GM19023 (cell line): ENCODE data around the gene NUPR1.
"Not testable (repeated sequence)": the region's sequence is repeated elsewhere in the genome, so short reads cannot be mapped to it uniquely, and the experiment has no call there.

ENCODE experiments used
- ATAC-seq: cut with Tn5 transposase; IDR thresholded peaks from one replicate; pipeline ENCODE4 v1.9.1; 2021; ENCODE audit warnings: mild to moderate bottlenecking, moderate library complexity; ENCODE audit not compliant: unreplicated experiment

Gene NUPR1, protein sequence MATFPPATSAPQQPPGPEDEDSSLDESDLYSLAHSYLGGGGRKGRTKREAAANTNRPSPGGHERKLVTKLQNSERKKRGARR

DNA sequence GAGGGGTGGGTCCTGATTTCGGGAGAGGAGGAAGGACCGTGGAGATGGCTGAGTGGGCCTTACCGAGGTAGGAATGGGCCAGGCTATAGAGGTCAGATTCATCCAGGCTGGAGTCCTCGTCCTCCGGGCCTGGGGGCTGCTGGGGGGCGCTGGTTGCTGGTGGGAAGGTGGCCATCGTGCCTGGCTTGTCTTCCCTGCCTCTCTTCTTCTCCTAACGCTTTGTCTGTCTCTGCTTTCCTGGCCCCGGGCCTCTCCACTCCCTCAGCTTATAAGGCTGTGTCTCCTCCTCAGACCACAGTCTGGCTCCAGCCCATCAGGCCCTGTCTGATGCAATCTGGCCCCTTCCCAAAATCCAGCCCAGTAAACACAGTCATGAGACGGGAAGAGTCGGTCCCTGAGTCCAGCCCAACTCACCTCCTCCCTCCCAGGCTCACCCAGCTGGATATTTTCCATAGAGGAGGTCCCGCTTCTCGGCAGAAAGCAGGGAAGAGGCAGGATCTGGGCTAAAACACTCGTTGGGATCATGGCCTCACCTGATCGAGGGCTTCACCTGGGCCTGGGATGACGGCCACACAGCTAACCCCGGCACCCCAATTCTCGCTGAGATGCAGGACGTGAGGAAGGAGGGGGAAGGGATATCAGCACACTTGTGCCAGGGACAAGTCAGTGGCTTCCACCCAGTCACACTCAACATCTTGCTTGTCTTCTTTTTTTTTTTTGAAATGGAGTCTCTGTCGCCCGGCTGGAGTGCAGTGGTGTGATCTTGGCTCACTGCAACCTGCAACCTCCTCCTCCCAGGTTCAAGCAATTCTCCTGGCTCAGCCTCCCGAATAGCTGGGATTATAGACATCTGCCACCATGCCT is at the start of gene NUPR1:
TSS of gene NUPR1 (minus strand) at position 242 of the 864 bp plus-strand sequence. CDS start at position 175, 67 bp downstream.
- ATAC-seq = no peak

DNA sequence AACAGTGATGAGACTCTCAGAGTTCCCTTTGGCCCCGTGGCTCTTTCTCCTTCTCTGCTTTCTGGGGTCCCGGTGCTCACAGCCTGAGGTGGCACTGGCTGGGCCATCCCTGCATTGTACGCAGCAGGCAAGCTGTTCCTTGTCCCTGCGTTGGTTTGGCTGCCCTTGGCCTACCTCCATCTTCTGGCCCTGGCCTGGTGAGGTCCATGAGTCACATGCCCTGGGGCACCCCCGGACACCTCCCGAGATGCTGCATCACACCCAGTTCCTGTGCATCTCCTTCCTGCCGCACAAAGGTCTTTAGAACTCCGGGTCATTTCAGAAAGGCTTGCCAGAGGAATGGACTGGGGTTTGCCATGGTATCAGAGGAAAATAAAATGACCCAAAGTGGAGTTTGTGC is 48.6 kb upstream of the NUPR1 start:
- ATAC-seq = no peak

DNA sequence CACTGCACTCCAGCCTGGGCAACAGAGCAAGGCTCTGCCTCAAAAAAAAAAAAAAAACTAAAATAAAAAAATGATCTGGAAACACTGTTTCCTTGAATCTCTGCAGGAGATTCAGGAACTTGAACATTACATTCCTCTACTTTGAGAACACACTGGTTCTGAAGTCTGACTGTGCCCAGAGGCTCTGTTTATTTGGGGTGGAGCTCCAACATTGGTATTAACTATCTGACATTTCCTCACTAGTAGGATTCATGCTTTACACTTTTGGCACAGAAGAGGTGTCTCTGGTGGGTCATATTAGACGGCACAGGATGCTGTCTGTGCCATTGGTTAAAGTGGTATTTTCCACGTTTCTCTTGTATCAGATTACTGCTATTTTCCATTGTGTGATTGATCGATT is 47.7 kb upstream of the NUPR1 start:
- no peak for ATAC-seq

DNA sequence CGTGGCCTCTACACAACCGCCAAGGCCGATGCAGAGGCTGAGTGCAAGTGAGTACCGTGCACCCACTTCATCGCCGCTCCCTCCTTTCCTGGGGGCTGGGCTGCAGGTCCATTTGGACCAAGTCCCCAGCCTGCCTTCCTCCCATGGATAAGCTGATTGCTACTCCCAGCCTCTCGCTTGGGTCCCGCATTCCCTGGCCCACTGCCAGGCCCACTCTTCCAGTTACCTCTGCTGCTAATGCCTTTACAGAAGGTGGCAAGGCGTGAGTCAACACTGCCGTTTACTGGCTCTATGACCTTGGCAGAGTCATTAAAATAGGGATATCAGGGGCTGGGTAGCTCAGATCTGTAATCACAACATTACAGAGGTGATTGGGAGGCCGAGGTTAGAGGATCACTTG is 46.9 kb upstream of the NUPR1 start:
- ATAC-seq = no peak

DNA sequence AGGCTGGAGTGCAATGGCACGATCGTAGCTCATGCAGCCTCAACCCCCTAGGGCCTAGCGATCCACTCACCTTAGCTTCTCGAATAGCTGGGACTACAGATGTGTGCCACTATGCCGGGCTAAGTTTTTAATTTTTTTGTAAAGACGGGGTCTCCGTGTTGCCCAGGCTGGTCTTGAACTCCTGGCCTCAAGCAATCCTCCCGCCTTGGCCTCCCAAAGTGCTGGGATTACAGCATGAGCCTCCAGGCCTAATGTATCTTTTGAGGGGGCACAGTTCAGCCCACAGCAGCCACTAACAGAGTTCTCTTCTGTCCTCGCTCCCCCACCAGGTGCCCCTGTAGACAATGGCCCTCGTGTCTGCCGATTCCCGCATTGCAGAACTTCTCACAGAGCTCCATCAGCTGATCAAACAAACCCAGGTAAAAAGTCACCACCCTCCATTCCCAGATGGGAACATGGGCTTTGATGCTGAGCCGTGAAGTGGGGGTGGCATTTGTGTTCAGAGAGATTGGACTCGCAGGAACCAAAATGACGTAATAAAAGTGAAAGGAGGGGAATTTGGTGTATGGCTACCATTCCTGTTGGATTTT is 42.0 kb upstream of the NUPR1 start:
- ATAC-seq = no peak

DNA sequence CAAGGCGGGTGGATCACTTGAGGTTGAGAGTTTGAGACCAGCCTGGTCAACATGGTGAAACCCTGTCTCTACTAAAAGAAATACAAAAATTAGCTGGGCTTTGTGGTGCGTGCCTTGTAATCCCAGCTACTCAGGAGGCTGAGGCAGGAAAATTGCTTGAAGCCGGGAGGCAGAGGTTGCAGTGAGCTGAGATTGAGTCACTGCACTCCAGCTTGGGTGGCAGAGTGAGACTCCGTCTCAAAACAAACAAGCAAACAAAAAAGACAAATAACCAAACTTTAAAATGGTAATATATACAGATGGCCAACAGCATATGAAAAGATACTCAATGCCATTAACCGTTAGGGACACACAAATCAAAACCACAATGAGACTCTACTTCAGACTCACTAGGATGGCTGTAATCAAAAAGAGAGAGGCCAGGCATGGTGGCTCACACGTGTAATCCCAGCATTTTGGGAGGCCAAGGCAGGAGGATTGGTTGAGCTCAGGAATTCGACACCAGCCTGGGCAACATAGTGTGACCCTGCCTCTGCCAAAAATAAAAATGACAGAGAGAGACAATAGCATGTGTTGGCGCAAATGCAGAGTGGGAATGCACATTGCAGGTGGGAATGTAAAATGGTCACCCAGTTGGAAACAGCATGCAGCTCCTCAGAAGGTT is 36.8 kb upstream of the NUPR1 start:
- ATAC-seq = no peak

DNA sequence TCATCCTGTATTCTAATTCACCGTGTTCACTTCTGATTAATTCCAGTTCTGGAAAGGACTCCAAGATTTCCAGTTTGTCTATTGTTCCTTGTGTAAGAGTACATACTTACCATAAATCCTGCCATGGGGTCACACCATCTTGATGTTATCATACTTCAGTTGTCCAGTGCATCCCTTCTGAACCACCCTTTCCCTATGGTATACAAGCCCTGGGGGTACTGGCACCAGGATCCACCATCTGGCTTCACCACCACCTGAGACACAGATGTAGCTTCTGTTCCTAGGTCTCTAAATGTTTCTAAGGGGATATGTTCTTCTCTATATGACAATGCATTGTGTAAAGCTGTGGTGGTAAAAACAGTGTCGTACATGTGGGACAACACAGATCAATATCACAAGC is 36.2 kb upstream of the NUPR1 start:
- no peak for ATAC-seq

DNA sequence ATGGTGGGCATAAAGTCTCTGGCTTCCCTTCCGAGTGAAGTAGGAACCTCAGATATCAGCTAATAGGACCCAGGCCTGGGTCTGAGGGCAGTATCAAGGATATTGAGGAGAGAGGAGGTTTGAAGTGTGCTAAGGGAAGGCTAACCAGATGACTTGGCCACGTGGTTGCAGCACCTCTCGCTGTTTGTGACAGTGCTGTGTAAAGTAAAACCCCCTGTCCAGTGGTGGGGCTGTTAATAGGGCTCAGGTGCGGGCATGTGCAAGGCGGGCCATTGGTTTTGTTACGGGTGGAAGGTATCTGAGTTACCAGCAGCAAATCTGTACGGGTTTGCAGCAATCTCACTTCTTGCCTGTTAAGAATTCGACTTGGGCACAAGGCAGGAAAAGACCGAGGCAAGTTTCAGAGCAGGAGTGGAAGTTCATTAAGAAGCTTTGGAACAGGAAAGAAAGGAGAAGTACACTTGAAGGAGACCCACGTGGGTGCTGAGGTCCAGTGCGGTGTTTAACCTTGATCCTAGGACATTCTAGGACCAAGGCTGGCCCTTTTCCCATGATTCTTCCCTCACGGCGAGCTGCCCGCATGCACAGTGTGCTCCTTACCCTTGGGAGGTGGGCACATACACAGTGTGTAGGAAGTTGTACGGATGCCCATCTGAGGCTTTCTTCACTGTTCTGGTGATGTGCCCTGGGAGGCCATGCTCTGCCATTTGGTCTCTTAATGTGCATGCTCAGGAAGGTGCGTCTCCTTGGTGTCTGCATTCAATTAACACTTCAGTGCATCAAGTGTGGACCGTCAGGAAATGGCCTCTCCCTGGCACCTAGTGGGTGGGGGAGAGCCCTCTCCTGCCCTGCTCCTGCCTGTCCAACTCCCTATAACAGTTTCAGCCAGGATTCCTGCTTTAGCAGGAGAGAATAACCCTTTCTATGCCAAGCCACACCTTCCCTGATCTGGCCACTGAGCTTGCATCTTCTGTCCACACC is 35.3 kb upstream of the NUPR1 start:
- no peak for ATAC-seq

DNA sequence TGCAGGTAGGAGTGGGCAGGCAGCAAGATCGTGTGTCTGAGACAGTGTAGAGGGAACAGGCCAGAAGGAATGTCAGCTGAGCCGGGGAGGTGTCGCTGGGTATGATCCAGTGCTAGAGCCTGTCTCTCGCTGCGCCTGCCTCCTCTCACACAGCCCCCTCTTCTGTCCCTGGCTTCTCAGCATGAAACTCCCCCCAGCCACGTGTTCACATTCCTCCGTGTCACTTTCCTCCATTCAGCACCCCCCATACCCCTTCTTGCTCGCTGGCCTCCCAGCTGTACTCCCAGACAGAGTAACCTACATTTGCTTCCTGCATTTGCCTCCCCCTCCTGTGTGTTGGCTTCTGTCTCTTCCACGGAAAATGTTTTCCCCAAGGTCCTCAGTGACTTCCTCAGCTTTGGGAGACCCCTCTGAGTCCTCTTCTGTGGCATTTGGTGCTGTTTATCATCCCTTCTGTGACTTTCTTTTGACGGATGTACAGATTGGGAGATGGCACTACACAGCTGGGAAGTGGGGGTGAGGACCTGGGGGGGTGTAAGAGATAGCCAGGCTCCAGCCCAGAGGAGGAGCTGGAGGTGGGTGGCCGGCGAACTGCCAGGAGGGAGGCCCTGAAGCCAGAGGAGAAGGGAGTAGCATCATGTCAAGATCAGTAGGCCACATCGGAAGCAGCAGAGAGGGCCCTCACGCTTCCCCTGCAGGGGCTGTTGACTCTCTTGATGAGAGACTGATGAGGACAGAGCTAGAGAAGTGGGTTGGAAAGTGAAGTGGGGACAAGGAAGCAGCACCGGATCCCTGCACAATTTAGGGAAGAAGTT is 34.1 kb upstream of the NUPR1 start:
- no peak for ATAC-seq

DNA sequence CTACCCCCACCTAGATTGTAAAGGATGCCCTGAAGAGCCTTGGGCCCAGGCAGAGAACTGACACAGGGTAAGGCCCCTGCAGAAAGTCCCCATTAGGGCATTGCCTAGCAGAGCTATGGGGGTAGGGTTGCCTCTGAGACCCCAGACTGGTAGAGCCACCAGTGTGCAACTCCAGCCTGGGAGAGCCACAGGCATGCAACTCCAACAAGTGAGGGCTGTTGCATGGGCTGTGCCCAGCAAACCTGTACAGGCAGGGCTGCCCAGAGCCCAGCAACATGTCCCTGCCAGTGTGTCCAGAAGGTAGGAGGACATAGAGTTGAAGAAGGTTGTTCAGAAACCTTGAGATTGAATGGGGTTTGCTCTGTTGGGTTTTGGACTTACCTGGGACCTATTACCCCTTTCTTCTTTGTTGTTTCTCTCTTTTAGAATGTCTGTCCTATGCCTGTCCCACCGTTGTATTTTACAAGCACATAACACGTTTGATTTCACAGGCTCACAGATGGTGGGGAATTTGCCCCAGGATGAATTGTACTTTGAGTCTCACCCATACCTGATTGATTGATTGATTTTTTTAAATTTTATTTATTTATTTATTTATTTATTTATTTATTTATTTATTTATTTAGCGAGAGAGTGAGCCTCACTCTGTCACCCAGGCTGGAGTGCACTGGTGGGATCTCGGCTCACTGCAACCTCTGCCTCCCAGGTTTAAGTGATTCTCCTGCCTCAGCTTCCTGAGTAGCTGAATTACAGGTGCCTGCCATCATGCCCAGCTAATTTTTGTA is 31.4 kb upstream of the NUPR1 start:
- no peak for ATAC-seq

DNA sequence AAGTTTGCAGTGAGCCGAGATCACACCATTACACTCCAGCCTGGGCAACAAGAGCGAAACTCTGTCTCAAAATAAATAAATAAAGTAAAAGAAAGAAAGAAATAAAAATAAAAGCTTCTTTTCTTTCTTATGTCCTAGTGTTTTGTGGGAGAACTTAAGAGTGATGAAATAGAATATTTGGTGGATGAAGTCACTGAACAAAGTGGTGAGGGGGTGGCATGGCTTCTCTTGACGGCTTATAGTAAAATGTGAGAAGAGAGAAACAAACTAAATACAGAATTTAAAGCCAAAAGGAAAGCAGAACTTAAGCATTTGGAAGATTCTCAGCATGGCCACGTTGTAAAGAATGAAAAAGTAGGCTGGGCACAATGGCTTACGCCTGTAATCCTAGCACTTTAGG is 30.2 kb upstream of the NUPR1 start:
- no peak for ATAC-seq

DNA sequence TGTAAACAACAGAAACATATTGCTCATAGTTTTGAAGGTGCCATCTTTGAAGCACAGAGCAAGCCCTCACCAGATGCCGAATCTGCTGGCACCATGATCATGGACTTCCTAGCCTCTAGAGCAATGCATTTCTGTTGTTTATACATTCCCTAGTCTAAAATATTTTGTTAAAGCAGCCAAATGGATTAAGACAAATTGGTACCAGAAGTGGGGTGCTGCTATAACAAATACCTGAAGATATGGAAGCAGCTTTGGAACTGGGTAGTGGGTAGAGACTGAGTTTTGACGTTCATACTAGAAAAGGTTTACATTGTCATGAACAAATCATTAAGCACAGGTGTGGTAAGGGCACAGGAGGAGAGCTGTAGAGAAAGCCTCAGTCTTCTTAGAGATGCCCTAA is 28.5 kb upstream of the NUPR1 start:
- no peak for ATAC-seq

DNA sequence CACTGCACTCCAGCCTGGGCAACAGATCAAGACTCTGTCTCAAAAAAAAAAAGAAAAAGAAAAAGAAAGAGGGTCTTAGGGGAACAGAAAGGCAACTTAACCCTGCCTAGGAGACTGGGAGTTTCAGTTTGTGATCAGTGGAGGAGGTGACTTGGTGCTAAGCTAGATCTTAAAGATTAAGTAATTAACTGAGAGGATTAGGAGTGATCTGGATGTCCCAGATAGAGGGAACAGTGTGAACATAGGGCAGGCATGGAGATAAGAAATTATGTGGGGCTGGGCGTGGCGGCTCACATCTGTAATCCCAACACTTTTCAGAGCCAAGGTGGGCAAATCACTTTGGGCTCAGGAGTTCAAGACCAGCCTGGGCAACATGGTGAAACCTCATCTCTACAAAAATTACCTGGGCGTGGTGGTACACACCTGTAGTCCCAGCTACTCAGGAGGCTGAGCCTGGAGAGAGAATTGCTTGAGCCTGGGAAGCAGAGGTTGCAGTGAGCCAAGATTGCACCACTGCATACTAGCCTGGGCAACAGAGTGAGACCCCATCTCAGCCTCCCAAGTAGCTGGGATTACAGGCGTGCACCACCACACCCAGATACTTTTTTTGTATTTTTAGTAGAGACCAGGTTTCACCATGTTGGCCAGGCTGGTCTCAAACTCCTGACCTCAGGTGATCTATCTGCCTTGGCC is 27.6 kb upstream of the NUPR1 start:
- not testable (repeated sequence) for ATAC-seq

DNA sequence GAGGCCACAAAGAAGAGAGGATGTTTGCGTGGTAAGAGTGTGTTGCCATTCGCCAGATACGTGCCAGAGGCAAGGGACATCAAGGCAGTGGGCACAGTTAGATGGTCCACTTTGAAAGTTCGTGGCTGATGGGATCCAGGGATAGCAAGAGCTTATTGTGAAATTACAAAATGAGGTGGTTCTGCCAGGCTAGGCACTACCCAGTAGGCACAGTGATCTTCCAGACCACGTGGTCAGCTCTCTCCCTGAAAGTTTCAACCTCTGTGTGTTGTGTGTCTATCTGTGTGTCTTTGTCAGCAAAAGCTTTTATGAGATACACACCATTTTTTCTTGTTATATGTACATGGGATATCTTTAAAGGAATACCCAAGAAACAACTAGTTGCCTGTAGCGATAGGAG is 24.4 kb upstream of the NUPR1 start:
- no peak for ATAC-seq

DNA sequence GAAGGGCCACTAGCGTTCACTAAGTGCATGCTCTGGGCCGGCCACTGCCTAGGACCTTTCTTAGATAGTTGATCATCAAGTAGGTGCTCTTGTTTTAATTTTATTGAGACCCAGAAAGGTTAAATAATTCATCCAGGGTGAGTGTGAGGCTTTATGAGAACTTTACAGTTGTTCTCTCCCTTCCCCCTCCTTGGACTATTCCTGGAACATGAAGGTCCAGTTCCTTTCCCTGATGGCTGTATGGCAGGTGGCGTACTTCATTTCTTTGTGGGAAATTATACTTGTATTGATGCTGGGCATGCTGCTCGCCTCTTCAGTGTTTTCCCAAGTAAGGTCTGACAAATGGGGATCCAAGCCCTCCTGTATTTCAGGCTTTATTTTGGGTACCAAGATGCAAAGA is 23.4 kb upstream of the NUPR1 start:
- ATAC-seq = no peak

DNA sequence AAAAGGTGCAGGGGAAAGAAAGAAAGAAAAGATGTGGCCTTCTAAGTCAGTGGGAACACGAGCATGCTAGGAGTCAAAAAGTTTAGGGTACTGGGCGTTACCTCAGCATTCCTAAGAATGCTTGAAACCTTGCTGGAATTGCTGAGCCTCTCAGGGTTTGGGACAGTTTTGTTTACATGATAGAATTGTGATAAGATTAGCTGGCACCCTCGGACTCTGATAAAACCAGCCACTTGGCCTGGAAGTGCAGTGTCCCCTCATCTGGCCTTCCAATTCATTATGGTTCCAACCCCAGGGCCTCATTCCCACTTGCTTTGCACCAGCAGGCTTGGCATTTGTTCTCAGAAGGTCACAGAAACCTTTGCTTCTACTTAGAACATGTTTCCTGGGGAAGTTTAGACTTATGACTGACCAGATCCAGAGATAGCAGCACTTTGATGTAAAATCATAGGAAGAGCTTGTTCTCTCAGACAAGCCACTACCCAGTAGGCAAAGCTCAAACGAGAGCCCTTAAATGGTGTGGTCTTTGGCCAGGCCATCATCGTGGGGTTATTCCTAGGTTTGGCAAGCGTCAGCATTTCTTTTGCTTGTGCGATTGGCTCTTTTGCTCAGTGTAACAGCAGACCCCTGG is 22.9 kb upstream of the NUPR1 start:
- ATAC-seq = no peak

DNA sequence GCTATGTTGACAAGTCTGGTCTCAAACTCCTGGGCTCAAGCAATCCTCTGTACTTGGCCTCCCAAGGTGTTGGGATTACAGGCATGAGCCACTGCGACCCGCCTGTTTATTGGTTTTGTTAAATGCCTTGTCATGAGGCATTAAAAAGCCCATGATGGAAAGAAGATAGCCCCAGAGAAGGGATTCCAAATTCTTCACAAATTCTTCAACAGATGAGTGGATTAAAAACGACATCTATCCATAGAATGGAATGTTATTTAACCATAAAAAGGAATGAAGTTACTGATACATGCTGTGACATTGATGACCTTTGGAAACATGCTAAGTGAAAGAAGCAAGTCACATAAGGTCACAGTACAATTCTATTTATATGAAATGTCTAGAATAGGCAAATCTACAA is 19.7 kb upstream of the NUPR1 start:
- ATAC-seq = no peak

DNA sequence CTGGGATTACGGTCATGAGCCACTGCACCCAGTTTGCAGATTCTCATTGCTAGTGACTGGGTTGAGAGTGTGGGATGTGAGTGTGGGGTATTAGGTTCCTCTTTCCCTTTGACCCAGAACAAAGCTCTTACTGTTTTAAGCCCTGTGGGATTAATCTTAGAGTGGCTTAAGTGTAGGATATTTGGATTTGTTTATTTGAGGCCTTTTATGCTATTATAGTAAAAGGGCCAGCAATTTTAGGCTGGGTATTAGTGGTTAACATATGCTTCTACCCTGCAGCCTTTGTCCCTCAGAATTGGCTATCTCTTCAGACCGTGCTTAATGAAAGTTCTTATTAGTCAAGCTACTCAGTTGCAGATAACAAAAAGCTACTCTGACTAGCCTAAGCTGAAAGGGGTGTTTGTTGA is 18.1 kb upstream of the NUPR1 start:
- ATAC-seq = no peak
